RWPE1 (cell line): ENCODE measurements around the gene ANO9.

Experiments used
- CTCF ChIA-PET: fragments of 350-600 bp; sonication (Branson Sonifier 250); formaldehyde crosslinking; extraction: SDS; loops from one replicate; lab custom pipeline; 2021; lab: Yijun Ruan, JAX
- POLR2A ChIA-PET: fragments of 400-600 bp; formaldehyde crosslinking; extraction: SDS; loops from one replicate; lab custom pipeline; 2020; ENCODE audit warnings: antibody characterized with exemption; ENCODE audit not compliant: low non-redundant PET; lab: Yijun Ruan, JAX
- DNase-seq: peaks from one replicate; pipeline ENCODE4 v3.0.0; 2012; ENCODE audit warnings: low spot score
- H3K27ac ChIP-seq: fragments of 450-650 bp; 2 replicates; pipeline ENCODE4 v1.5.1; 2017
- TF ChIP-seq, protein P1 (sequence below): fragments of 450-650 bp; conservative IDR thresholded peaks from 2 replicates; pipeline ENCODE4 v1.5.1; 2017; ENCODE audit warnings: low read depth, mild to moderate bottlenecking

The ANO9 gene

DNA sequence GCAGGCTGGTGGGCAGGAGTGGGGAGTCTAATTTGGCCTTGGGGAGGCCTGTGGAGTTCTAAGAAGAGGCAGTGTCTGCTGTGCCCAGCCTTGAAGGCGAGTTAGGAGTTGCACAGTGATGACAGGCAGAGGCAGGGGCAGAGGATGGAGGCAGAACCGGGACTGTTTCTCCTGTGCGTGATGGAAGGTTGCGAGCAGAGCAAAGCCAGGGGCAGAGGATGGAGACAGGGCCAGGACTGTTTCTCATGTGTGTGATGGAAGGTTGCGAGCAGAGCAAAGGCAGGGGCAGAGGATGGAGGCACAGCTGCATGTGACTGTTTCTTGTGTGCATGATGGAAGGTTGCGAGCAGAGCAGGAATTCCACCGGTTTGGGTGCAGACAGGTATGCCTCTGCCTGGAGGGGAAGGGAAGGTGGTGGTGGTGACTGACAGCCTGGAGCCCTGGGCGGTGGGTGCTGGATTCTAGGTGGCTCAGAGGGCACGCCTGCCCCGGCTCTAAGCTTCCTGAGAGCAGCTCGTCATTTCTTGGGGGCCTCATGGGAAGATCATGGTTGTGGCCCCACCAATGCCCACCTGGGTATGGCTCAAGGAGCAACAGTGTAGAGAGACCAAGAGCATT, 63.8 kb downstream of the ANO9 start:
- ChIA-PET CTCF (no interaction called here), POLR2A (no interaction called here)
- peak overlapping the region; percentile 59 for H3K27ac ChIP-seq
- no peak for DNase-seq
- TF ChIP-seq, protein P1, sequence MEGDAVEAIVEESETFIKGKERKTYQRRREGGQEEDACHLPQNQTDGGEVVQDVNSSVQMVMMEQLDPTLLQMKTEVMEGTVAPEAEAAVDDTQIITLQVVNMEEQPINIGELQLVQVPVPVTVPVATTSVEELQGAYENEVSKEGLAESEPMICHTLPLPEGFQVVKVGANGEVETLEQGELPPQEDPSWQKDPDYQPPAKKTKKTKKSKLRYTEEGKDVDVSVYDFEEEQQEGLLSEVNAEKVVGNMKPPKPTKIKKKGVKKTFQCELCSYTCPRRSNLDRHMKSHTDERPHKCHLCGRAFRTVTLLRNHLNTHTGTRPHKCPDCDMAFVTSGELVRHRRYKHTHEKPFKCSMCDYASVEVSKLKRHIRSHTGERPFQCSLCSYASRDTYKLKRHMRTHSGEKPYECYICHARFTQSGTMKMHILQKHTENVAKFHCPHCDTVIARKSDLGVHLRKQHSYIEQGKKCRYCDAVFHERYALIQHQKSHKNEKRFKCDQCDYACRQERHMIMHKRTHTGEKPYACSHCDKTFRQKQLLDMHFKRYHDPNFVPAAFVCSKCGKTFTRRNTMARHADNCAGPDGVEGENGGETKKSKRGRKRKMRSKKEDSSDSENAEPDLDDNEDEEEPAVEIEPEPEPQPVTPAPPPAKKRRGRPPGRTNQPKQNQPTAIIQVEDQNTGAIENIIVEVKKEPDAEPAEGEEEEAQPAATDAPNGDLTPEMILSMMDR = no peak

DNA sequence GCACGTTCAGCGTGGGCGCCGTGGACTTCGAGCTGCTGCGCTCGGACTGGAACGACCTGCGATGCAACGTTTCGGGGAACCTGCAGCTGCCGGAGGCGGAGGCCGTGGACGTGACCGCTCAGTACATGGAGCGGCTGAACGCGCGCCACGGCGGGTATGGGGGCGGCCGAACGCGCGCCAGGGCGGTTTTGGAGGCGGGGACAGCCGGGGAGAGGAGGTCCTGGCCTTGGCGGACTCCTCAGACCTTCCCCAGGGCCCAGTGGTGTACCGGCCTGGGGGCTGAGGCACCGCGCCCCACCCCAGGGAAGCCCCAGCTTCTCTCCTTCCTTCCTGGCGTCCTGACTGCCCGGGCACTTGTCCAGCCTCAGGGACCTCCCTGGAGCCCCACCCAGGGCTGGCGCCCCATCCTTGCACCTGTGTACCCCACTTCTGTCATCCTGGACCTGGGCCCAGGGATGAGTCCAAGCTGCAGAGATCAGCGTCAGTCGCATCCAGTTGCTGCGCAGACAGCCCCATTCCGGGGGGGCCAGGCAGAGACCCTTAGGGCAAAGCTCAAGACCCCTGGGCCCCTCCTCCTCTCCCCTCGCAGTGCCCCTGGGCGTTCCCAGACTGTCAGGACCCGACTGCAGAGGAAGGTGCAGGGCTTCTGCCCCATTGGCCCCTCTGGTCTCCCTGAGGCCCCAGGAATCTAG, 64.5 kb downstream of the ANO9 start:
- H3K27ac ChIP-seq = peak overlapping the region; percentile 59
- TF ChIP-seq, protein P1 = no peak
- ChIA-PET POLR2A (no interaction called here), CTCF (no interaction called here)
- no peak for DNase-seq

DNA sequence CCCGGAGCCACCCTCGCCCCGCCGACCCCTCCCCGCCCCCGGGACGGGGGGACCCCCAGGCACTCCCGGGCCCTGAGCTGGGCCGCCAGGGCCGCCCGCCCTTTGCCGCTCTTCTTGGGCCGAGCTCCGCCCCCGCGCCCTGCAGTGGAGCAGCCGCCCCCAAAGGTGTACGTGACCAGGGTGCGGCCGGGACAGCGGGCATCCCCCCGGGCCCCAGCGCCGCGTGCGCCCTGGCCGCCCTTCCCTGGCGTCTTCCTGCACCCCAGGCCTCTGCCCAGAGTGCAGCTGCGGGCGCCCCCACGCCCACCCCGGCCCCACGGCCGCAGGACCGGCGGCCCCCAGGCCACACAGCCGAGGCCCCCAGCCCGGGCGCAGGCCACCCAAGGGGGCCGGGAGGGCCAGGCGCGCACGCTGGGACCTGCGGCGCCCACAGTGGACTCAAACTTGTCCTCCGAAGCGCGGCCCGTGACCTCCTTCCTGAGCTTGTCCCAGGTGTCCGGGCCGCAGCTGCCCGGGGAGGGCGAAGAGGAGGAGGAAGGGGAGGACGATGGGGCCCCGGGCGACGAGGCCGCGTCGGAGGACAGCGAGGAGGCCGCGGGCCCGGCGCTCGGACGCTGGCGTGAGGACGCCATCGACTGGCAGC, 65.2 kb downstream of the ANO9 start:
- TF ChIP-seq, protein P1 = no peak
- no peak overlapping the region for H3K27ac ChIP-seq
- ChIA-PET POLR2A (interaction anchor here (0.5 kb wide), 1 partner anchor 30 kb away, joined by 5 read pairs; no protein-coding TSS in a partner anchor), CTCF (no interaction called here)
- DNase-seq = no peak

DNA sequence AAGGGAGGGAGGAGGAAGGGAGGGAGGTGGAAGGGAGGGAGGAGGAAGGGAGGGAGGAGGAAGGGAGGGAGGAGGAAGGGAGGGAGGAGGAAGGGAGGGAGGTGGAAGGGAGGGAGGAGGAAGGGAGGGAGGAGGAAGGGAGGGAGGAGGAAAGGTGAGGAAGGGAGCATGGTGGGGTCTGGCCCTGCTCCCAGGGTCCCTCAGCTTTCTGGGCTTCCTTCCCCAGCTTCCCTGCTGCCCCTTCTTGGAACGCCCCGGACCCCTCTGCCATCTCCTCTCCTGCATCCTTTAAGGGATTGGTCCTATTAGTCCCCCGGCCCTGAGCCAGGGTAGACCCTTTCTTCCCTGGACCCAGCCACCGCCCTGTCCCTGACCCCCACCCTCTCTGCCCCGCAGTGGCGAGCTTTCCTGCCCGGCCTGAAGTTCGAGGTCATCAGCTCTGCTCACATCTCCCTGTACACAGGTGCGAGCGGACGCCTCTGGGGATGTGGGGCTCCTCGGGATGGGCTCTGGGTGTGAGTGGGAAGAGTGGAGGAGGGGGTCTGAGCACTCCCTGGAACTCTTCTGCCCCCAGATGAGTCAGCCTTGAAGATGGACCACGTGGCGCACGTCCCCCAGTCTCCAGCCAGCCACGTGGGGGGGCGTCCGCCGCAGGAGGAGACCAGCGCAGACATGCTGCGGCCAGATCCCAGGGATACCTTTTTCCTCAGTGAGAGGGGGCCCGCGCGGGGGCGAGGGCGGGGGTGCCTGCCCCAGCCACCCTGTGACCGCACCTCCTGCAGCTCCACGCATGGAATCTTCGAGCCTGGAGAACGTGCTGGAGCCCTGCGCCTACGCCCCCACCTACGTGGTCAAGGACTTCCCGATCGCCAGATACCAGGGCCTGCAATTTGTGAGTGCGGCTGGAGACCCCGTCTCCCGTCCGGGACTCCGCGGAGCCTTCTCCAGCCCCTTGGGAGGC, 66.5 kb downstream of the ANO9 start:
- POLR2A ChIA-PET = no interaction called here
- TF ChIP-seq, protein P1 = no peak
- 0 out of 2 replicates have a peak overlapping the region, but pooled peaks have one; percentile 15 for H3K27ac ChIP-seq
- no peak for DNase-seq
- CTCF ChIA-PET = no interaction called here

DNA sequence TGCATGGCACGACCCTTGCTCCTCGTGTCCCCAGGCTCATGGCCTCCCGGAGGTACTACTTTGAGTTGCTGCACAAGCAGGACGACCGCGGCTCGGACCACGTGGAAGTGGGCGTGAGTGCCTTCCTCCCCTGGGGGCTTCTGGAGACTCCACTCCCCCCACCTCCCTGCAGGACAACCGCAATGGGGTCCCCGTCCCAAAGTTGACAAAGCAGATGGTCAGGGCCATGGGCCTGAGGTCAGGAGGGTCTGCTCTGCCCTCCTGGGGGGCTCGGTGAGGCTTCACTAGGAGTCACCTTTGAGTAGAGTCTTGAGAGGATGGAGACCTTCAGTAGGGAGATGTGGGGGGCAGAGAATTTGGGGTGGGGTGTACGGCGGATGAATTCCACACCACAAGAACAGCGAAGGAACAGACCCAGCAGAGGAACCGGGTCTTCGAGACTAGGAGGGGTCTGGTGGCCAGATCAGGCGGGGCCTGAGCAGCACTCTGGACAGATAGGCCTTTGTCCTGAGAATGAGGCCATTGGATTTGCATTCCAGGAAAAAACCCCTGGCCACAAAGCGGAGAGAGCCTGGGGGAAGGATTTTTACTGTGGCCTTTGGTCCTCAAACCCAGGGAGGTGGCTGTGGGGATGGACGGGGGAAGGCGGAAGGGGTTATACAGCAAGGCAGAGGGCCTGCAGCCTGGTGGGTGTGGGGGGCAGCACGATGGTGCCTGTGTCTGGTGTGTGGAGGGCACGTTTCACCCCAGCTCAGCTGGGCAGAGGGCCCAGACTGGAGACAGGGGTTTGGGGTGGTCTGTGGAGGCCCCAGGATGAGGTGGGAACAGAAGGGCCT, 67.9 kb downstream of the ANO9 start:
- TF ChIP-seq, protein P1 = no peak
- CTCF ChIA-PET = no interaction called here
- POLR2A ChIA-PET = no interaction called here
- no peak for DNase-seq
- H3K27ac ChIP-seq = peak overlapping the region; percentile 53
